Measurements from ENCODE around the gene SNAP47. TPM values are rescaled to one million over a fixed set of nuclear protein-coding genes. Genes with fewer than 3 reads are reported as not detected.

SNAP47 gene
- total RNA-seq, 1 experiment from 2014 or later, result 79.8 TPM

DNA sequence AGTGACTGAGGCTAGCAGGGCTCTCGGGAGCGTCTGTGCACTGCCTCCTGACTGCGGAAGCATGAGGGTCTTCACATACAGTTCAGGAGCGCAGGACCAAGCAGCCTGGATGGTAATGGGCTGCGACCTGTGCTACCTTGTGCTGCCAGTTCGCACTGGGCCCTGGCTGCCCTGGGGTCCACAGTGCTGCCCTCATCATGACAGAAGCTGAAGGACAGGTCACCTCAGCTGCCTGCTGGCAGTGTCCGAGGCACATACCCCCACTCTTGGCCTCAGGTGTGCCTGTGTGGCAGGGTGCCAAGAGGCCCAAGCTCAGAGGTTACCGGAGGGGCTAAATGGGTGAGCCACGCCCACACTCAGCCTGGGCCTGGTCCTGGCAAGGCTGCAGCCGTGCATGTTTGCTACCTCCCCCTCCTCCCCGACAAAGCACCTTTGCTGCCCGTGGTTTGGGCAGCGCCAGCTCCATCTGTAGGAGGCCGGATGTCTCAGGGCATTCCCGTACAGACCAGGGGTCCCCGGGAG, 4.5 kb upstream of the SNAP47 start:
- in situ Hi-C loops (cut with HindIII; ENCODE audit: low pct_unique_long_range_greater_than_20kb, low sequenced_read_pairs), result no loop called here
- DNase-seq (ENCODE audit: low read depth), result no peak

DNA sequence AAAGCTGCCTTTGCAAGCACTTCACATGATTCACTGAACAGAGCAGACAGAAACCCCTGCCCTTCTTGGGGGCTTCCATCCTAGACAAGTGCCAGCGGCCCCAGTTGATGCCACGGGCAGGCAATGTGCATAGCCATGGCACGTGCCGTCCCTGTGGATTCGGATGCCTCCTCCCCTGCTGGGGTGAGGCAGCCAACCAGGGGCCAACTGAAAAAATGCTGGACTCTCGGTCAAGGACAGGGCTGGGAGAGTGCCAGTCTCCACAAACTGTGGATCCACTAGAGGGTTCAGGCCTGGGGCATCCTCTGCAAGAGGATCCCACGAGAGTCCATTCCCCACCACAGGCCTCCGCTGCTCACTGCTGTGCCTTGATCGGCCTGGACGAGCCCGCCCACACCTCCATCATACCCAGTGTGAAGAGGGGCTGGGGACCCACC, 4.0 kb upstream of the SNAP47 start:
- in situ Hi-C loops (cut with HindIII; ENCODE audit: low pct_unique_long_range_greater_than_20kb, low sequenced_read_pairs), result no loop called here
- DNase-seq (ENCODE audit: low read depth), result no peak

DNA sequence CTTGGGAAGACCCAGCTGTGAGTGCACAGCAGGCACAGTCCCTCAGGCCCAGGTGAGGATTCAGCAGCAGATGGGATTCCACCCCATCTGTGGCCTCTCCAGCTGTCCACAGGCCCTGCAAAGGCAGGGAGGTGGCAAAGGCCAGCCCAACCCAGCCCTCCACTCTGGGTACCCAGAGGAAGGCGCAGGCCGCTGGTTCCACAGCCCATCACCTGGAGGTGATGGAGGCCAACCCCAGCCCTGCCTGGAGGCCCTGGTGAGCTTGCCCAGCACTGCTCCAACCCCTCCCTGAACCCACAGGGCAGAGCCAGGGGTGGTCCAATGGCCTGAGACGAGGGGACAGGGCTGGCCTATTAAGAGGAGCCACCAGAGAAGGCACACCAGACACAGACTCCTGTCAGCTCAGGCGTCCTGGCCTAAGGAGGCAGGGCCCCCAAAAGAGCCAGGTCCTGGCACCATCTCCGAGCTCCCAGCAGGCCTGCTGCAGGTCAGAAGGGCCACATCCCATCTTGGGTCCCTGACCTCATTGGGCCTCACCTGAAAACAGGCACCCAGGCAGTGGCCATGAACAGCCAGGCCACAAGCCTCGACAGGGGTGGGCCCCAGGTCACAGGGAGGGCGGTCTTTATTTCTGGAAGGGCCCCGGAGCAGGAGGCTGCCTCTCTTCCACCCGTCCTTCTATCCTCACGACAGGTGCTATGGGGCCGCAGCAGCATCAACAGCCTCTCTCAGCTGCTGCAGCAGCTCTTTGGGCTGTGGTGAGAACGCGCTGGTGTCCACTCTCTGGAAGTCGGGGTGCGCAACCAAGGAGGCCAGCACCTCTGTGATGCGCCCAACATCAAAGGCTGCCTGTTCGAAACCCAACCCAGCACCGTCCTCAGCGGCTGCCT, 3.3 kb upstream of the SNAP47 start:
- in situ Hi-C loops (cut with HindIII; ENCODE audit: low pct_unique_long_range_greater_than_20kb, low sequenced_read_pairs), result no loop called here
- DNase-seq (ENCODE audit: low read depth), result no peak

DNA sequence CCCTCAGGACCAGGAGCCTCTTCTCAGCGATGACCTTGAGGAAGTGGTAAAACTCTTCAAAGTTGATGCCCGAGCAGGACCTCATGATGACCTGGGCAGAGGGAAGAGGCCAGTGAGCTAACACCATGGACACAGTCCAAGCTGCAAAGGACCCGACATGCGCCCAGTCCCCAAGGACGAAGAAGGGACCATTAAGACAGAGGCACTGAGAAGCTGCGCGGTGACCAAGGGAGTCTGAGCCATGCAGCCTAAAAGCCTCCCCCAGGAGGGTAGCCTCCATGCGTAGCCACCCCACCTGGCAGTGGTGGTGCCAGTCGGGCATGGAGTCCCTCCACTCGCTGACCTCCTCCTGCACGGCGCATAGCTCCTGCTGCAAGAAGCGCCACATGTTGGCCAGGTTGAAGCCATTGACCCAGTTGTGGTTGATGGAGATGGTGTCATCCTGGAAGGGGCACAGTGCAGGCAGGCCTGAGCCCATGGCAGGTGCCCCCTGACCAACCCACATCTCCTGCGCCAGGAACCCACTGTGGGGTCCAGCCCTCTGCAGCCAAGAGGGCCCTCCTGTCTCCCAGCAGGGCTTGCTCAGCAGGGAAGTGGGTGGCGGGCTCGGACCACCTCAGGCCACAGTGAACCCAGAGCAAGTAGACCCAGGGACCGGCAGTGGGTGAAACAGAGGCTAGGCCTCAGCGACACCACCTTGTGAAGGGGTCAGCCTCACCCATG, 2.5 kb upstream of the SNAP47 start:
- in situ Hi-C loops (cut with HindIII; ENCODE audit: low pct_unique_long_range_greater_than_20kb, low sequenced_read_pairs), result no loop called here
- no peak for DNase-seq (ENCODE audit: low read depth)

DNA sequence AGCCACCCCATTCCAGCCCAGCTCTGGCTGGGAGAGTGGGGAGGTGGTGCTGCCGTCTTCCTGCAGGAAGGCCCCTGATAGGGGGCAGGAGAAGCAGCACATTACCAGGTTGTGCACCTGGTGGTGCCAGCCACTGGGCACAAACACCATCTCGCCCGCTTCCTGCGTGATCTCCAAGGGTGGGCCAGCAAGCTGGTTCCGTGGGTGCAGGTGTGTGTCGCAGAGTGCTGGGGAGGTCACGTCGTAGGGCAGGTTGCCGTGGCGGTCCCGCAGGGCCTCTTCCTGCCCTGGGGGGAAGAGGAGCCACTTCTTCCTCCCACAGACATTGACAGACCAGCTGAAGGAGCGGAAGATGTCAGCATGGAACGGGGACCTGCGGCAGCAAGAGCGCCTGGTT, 1.9 kb upstream of the SNAP47 start:
- no peak for DNase-seq (ENCODE audit: low read depth)
- in situ Hi-C loops (cut with HindIII; ENCODE audit: low pct_unique_long_range_greater_than_20kb, low sequenced_read_pairs), result no loop called here

DNA sequence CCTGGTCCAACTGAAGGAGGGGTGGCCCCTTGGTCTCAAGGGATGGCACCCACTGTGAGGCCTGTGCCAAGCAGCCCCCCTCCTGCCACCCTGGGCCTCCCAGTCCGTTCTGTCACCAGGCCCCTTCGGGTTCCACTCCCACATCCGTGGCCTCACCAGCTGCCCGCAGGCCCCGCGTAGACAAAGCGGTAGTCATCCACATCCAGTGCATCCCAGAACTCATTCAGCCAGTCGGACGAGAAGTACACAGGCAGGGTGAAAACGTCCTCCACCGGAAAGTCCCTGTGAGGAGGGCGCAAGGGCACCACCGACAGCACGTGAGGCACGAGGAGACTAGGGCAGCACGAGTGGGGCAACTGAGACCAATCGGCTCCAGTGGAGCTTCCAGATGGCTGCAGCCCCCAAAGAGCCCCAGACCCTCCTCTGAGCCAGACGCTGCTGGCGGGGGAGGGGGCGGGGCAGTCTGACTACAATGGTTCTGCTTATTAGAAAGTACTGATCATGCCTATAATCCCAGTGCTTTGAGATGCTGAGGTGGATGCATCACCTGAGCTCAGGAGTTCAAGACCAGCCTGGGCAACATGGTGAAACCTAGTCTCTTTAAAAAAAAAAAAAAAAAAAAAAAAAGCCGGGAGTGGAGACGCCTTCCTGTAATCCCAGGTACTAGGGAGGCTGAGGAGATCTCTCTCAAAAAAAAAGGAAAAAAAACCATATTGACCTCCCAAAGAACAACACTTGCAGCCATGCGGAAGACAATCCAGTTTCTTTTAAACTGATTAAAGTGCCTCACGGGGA, 1.3 kb upstream of the SNAP47 start:
- no peak for DNase-seq (ENCODE audit: low read depth)
- in situ Hi-C loops (cut with HindIII; ENCODE audit: low pct_unique_long_range_greater_than_20kb, low sequenced_read_pairs), result no loop called here

DNA sequence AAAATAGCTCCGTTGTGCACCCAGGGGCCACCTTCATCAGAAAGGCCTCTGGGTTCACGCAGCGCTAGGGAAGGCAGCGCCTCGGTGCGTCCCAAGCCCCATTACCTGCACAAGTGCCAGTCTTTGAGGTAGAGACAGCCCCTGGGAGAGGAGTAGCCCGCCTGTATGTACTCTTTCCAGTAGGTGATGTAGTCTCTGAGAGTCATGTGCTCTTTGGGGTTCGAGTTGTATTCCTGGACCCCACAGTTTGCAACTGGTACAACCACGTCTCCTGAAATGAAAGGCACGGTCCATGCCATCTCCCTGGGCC, 734 bp upstream of the SNAP47 start:
- DNase-seq (ENCODE audit: low read depth), result no peak
- in situ Hi-C loops (cut with HindIII; ENCODE audit: low pct_unique_long_range_greater_than_20kb, low sequenced_read_pairs), result no loop called here

DNA sequence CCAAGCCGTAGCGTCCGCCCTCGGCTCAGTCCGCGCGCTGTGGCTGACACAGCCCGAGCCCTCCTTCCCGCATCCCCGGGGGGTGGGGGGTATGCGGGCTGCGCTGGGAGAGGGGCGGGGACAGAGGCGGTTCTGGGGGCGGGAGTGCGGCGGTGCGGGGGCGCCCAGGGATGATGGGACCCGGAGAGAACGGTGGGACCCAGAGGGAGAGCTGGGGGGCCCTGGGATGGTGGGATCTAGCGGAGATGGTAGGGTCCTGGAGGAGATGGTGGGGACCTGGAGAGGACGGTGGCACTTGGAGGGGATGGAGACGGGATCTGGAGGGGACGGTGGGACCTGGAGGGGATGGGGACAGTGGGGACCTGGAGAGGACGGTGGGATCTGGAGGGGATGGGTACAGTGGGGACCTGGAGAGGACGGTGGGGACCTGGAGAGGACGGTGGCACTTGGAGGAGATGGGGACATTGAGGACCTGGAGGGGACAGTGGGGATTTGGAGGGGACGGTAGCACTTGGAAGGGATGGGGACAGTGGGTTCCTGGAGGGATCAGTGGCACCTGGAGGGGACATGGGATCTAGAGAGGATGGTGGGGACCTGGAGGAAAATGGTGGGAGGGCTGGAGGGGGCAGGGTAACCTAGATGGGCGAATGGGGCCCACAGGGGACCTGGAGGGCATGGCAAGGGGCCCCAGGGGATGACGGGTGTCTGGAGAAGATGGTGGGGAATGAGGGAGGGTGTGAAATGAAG, 477 bp downstream of the SNAP47 start:
- in situ Hi-C loops (cut with HindIII; ENCODE audit: low pct_unique_long_range_greater_than_20kb, low sequenced_read_pairs), result no loop called here
- DNase-seq (ENCODE audit: low read depth), result no peak

DNA sequence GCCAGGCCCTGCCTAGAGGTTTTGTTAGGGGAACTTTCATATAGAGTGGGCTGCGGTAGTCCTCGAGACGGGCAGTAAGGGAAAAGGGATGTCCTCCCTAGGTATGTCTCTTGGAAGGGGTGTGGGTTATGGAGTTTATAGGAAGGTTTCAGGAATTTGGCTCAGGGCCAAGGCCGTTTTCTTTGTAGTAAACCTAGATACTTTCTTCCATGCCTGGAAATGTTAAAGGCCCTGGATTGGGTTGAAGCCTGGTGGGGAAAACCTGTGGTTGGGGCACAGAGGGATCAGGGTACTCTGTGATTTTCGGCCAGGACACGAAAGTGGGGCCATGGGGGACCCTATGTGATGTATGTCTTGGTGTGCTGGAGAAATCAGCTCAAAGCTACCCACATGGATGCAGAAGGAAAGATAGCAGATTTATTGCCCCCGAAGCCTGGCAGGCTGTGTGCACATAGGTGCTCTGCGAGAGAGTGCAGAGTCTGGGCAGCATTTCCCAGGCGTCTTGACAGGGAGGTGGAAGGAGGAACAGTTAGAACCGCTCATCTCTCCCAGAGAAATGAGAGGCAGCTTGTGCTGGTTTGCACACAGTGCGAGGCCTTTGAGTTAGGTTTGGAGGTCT, 1.7 kb downstream of the SNAP47 start:
- in situ Hi-C loops (cut with HindIII; ENCODE audit: low pct_unique_long_range_greater_than_20kb, low sequenced_read_pairs), result no loop called here
- no peak for DNase-seq (ENCODE audit: low read depth)

DNA sequence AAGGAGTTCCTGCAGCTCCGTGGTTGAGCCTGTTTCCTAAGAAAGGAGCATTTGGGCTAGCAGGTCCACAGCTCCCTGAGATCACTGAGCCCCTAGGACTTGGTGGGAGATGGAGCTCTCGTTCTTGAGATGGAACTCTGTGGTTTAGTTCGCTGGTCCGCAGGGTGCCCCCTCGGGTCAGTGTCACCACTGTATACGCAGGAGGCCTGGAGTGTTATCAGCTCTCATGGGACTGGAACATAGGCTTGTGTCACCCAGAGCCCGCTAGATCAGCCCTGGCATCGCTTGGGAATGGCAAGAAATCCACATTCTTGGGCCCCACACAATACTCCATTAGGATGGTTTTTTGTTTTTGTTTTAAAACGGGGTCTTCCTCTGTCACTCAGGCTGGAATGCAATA, 3.6 kb downstream of the SNAP47 start:
- in situ Hi-C loops (cut with HindIII; ENCODE audit: low pct_unique_long_range_greater_than_20kb, low sequenced_read_pairs), result no loop called here
- no peak for DNase-seq (ENCODE audit: low read depth)

DNA sequence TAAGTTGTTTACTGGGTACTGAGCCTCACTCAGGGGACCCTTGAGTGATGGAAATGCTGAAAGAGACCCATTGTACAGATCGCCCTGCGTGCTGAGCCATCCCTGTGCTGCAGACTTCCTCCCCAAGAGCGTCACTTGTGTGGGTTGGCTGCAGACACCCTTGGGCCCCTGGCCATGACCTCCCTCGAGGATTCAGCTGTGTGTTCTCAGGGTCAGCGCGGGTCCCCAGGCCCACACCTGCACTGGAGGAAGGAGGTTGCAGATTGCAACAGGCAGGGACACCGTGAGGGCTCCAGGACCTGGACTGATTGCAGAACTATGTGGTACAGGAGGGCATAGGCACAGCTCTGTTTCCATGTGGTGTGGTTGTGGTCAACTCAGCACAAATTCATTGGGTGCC, 4.4 kb downstream of the SNAP47 start:
- in situ Hi-C loops (cut with HindIII; ENCODE audit: low pct_unique_long_range_greater_than_20kb, low sequenced_read_pairs), result no loop called here
- DNase-seq (ENCODE audit: low read depth), result no peak

DNA sequence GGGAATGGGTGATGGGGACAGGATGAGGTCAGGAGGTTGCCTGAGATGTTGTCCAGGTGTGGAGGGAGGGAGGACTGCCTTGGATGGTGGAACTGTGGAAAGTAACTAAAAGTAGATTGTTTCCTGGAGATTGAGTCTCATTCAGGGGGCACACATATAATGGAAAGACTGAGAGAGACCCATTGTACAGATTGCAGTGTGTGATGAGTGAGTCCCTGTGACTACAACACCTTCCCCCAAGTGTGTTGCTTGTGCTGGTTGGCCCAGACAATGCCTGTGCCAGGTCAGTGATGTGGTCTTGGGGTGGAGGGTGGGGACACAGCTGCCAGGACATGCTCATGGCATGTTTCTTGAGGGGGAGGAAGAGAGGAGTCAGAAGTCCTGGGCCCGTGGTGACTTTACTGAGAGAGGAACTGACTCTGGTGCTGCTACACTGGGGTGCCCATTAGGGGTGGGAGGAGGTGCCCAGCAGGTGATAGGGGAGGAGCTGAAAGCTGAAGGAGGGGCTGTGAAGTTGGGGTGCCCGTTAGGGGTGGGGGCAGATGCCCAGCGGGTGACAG, 5.2 kb downstream of the SNAP47 start:
- in situ Hi-C loops (cut with HindIII; ENCODE audit: low pct_unique_long_range_greater_than_20kb, low sequenced_read_pairs), result no loop called here
- DNase-seq (ENCODE audit: low read depth), result no peak

DNA sequence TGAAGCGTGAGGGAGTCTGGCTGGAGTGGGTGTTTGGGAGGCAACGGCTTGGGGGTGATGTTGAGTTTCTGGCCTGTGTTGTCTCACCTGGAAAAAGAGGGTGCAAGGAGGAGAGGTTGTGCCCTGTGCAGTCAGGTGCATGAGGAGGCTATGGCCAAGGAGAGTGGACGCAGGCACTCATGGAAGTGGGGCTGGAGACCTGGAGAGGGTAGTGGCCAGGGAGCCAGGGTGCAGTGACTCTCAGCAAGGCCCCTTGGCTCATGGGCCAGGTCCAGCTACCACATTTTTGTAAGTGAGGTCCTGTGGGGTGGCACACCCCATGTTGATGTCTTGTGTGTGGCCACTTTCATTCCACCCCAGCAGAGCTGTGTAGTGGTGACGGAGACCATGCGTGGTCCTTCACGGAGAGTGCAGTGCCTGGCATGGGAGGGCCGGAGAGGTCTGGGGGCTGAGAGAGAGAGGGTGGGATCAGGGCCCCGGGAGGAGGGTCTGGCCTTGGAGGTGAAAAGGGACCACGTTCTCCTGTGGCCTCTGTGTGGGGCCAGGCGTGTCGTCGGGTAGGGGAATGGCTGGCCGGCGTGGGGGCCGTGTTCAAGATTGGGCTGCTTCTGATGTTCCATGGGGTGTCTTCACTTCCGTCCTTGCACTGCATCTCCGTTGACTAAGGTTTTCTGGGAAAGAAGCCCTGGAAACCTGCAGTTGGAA, 6.1 kb downstream of the SNAP47 start:
- in situ Hi-C loops (cut with HindIII; ENCODE audit: low pct_unique_long_range_greater_than_20kb, low sequenced_read_pairs), result no loop called here
- no peak for DNase-seq (ENCODE audit: low read depth)

DNA sequence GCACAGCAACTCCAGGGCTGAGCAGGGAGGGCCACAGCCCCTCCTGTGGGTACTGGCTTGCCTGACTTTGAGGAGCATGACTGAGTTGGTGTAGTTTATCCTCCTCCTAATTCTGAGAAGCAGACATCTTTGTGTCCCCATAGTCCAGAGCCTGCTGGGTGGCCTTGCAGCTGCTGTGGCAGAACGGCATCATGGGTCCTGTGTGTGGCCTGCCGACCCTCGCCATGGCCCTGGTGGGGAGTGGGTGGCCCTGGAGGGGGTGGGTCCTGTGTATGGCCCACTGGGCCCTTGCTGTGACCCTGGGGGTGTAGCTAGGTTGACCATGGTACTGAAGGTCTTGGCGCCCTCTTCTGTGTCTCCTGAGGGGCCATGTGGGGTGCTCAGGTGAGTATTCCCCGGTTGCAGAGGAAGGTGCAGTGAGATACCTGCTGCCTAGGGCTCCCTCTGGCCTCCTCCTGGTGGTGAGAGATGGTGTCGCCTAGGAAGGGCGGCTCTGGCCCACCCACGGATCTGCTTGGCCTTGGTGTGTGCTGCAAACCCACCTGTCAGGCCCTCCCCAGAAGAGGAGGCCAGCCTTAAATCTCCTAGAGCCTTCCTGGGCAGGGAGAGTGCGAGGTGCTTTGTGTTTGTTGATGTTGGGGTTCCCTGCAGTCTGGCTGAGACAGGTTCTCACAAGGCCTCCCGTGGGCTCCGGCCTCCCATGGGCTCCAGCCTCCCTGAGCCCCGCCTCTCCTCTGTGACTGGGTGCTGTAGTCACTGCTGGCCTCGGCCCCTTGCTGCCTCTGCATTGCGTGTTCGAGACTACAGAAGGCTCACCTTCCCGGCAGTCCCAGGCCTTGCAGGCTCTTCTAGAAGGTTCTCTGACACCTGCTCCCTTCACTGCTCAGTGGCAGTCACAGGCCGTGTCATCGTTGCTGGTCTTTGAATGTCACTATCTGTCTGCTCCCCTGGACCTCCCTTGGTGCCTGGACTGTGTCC, 7.8 kb downstream of the SNAP47 start:
- in situ Hi-C loops (cut with HindIII; ENCODE audit: low pct_unique_long_range_greater_than_20kb, low sequenced_read_pairs), result no loop called here

DNA sequence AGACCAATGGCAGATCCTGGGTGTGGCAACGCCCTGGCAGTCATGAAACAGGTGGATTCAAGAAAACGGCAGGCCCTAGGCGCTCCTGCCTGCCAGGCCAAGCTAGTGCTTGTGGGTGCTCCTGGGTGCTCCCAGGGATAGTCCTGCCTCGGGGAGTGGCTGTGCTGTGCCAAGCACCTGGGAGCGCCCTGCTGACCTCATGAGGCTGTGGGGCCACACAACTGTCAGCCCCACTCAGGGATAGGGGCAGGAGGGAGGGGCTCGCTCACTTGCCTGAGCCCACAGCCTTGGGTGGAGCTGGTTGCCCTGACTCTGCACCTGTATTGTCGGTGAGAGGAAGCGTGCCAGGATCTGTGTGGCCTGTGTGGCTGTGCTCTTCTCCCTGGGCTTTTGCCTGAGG, 9.4 kb downstream of the SNAP47 start:
- in situ Hi-C loops (cut with HindIII; ENCODE audit: low pct_unique_long_range_greater_than_20kb, low sequenced_read_pairs), result no loop called here

More for the DNA sequence above, 7.8 kb downstream of the SNAP47 start:
- DNase-seq (ENCODE audit: low read depth), result no peak

More for the DNA sequence above, 9.4 kb downstream of the SNAP47 start:
- DNase-seq (ENCODE audit: low read depth), result no peak

Measured in Caki2 (cell line).